ENCODE measurements around the gene ZNF74.
"Not testable (repeated sequence)": the region's sequence is repeated elsewhere in the genome, so short reads cannot be mapped to it uniquely, and the experiment has no call there.

ZNF74 gene

DNA sequence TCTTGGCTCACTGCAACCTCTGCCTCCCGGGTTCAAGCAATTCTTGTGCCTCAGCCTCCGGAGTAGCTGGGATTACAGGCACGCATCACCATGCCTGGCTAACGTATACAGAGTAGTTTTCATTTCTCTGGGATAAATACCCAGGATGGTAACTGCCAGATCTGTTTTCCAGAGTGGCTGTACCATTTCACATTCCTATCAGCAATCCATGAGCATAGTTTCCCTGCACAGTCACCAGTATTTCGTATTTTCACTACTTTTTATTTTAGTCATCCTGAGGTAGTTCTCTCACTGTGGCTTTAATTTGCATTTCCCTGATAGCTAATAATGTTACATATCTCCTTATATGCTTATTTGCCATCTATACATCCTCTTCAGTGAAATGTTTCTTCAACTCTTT is 54.7 kb downstream of the ZNF74 start:
- DNase-seq (ENCODE audit: low read depth) = no peak

DNA sequence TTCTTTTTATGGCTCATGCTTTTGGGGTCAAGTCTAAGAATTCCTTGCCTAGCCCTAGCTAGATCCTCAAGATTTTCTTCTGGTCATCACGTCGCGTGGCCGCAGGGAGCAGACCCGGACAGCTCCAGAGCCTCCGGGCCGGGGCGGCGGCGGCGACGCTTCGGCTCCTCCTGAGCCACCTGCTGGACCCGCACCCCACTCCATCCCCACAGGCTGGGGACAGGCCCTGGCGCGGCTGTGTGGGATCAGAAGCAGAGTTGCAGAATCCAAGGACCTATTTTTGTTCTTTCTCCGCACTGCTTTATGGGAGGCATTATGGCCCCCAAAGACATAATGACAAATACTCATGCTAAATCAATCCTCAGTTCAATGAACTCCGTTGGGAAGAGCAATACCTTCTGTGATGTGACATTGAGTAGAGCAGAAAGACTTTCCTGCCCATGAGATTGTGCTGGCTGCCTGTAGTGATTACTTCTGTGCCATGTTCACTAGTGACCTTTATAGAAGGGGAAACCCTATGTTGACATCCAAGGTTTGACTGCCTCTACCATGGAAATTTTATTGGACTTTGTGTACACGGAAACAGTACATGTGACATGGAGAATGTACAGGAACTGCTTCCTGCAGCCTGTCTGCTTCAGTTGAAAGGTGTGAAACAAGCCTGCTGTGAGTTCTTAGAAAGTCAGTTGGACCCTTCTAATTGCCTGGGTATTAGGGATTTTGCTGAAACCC is 56.0 kb downstream of the ZNF74 start:
- DNase-seq (ENCODE audit: low read depth) = no peak

GRCh38 chr22:20450551-20450906 is 56.6 kb downstream of the ZNF74 start:
- no peak for DNase-seq (ENCODE audit: low read depth)

DNA sequence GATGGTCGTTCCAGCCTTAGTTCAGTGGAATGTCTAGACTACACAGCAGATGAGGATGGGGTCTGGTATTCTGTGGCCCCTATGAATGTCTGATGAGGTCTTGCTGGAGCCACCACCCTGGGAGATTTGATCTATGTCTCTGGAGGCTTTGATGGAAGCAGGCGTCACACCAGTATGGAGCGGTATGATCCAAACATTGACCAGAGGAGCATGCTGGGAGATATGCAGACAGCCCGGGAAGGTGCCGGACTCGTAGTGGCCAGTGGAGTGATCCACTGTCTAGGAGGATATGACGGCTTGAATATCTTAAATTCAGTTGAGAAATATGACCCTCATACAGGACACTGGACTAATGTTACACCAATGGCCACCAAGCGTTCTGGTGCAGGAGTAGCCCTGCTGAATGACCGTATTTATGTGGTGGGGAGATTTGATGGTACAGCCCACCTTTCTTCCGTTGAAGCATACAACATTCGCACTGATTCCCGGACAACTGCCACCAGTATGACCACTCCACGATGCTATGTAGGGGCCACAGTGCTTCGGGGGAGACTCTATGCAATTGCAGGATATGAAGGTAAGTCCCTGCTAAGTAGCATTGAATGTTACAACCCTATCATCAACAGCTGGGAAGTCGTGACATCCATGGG is 57.3 kb downstream of the ZNF74 start:
- DNase-seq (ENCODE audit: low read depth) = not testable (repeated sequence)

- DNase-seq (ENCODE audit: low read depth) = no peak
These were observed 58.0 kb downstream of the ZNF74 start for GRCh38 chr22:20451920-20452319.

DNA sequence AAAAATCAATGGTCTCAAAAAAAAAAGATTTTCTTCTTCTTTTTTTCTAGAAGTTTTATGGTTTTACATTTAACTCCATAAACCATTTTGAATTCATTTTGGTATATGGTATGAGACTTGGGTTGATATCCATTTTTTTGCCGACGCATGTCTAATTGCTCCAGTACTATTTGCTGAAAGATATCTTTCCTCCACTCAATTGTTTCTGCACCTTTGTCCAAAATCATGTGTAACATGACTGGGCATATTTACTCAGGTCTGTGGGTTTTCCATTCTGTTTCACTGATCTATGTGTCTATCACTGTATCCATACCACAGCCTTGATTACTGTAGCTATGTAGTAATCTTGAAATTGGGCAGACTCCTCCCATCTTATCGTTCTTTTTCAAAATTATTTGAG is 59.3 kb downstream of the ZNF74 start:
- DNase-seq (ENCODE audit: low read depth) = no peak

DNA sequence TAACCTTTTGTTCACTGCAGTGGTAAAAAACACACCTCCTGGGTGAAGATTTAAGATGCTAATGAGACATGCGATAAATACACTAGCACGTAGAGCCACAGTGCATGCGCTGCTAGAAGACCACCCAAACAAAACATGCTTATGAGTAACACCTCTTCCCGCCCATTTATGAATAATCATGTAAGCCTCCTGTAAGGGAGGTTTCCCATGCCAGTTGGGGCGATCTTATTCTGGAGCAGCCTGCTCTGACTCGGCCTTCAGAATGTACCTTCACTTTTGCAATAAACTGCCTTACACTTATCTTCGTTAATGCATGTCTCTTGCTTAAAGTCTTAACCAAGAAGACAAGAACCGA is 61.7 kb downstream of the ZNF74 start:
- no peak for DNase-seq (ENCODE audit: low read depth)

- DNase-seq (ENCODE audit: low read depth) = peak; percentile 52
These were observed 62.2 kb downstream of the ZNF74 start for GRCh38 chr22:20456064-20456721.

GRCh38 chr22:20456722-20457076 is 62.7 kb downstream of the ZNF74 start:
- DNase-seq (ENCODE audit: low read depth) = no peak

GRCh38 chr22:20457506-20458240 is 63.7 kb downstream of the ZNF74 start:
- DNase-seq (ENCODE audit: low read depth) = no peak

Data from activated gamma-delta T cell treated with anti-CD3 and anti-CD28 coated beads, Interleukin-2, amount 50 U/mL, for 16 hours (primary cell).